Mucosa of stomach (tissue), 1 donor: ENCODE results near the gene RAB4B.
"Not testable (repeated sequence)": the region's sequence is repeated elsewhere in the genome, so short reads cannot be mapped to it uniquely, and the experiment has no call there.

Source experiments
- H3K27me3 ChIP-seq: one replicate; pipeline ENCODE4 v1.7.0; 2013; ENCODE audit warnings: mild to moderate bottlenecking, low read length; ENCODE audit not compliant: control insufficient read depth, insufficient read depth
- H3K36me3 ChIP-seq: one replicate; pipeline ENCODE4 v1.7.0; 2013; ENCODE audit warnings: low read length; ENCODE audit not compliant: control insufficient read depth, insufficient read depth
- H3K4me1 ChIP-seq: one replicate; pipeline ENCODE4 v1.7.0; 2013; ENCODE audit warnings: mild to moderate bottlenecking, low read length; ENCODE audit not compliant: control insufficient read depth, insufficient read depth
- H3K4me3 ChIP-seq: one replicate; pipeline ENCODE4 v1.7.0; 2013; ENCODE audit warnings: low read length
- H3K9ac ChIP-seq: one replicate; pipeline ENCODE4 v1.7.0; 2013; ENCODE audit warnings: mild to moderate bottlenecking, low read length, moderate library complexity
- H3K9me3 ChIP-seq: one replicate; pipeline ENCODE4 v1.7.0; 2013; ENCODE audit warnings: mild to moderate bottlenecking, low read length, moderate library complexity; ENCODE audit not compliant: control insufficient read depth
- donor health status: Pancreatic carcinoma.

Gene RAB4B

GRCh38 chr19:40809358-40810086 is 31.5 kb downstream of the RAB4B start:
- Histone ChIP-seq H3K9me3 (no peaks in the 10 kb centered on the region), H3K36me3 (peaks cover 16% of the 10 kb centered on the region), H3K4me3 (no peak overlapping the region), H3K27me3 (peaks cover 4% of the 10 kb centered on the region), H3K9ac (no peak overlapping the region), H3K4me1 (peaks cover 41% of the 10 kb centered on the region)

GRCh38 chr19:40810160-40810559 is 32.1 kb downstream of the RAB4B start:
- Histone ChIP-seq H3K4me1 (peaks cover 34% of the 10 kb centered on the region), H3K9me3 (no peaks in the 10 kb centered on the region), H3K27me3 (peaks cover 4% of the 10 kb centered on the region), H3K36me3 (peaks cover 16% of the 10 kb centered on the region), H3K4me3 (no peak overlapping the region), H3K9ac (peak overlapping the region; percentile 22)

- H3K27me3 ChIP-seq, H3K4me3 ChIP-seq, H3K9me3 ChIP-seq: not testable (repeated sequence)
- peak overlapping the region; percentile 47 for H3K9ac ChIP-seq
- H3K36me3 ChIP-seq, result peaks cover 16% of the 10 kb centered on the region
- peaks cover 28% of the 10 kb centered on the region for H3K4me1 ChIP-seq
Measured at GRCh38 chr19:40810649-40811408, 32.8 kb downstream of the RAB4B start.

GRCh38 chr19:40811478-40812341 is 33.7 kb downstream of the RAB4B start:
- Histone ChIP-seq H3K9me3 (no peaks in the 10 kb centered on the region), H3K4me3 (no peak overlapping the region), H3K9ac (peak overlapping the region; percentile 47), H3K36me3 (peaks cover 16% of the 10 kb centered on the region), H3K27me3 (peaks cover 4% of the 10 kb centered on the region), H3K4me1 (peaks cover 19% of the 10 kb centered on the region)

- H3K36me3 ChIP-seq, H3K9me3 ChIP-seq, H3K27me3 ChIP-seq, H3K4me3 ChIP-seq, H3K9ac ChIP-seq: not testable (repeated sequence)
- peaks cover 12% of the 10 kb centered on the region for H3K4me1 ChIP-seq
Measured at GRCh38 chr19:40812571-40812970, 34.5 kb downstream of the RAB4B start.

GRCh38 chr19:40813182-40813581 is 35.1 kb downstream of the RAB4B start:
- Histone ChIP-seq H3K36me3 (peaks cover 3% of the 10 kb centered on the region), H3K9me3 (no peaks in the 10 kb centered on the region), H3K9ac (no peak overlapping the region), H3K4me3 (no peak overlapping the region), H3K4me1 (peaks cover 14% of the 10 kb centered on the region), H3K27me3 (peaks cover 4% of the 10 kb centered on the region)

GRCh38 chr19:40815223-40815622 is 37.2 kb downstream of the RAB4B start:
- Histone ChIP-seq H3K4me1 (peaks cover 18% of the 10 kb centered on the region), H3K9ac (no peak overlapping the region), H3K4me3 (no peak overlapping the region), H3K27me3 (peaks cover 4% of the 10 kb centered on the region), H3K9me3 (no peaks in the 10 kb centered on the region), H3K36me3 (no peaks in the 10 kb centered on the region)

- not testable (repeated sequence) for H3K9ac ChIP-seq, H3K36me3 ChIP-seq, H3K9me3 ChIP-seq, H3K27me3 ChIP-seq, H3K4me3 ChIP-seq
- H3K4me1 ChIP-seq, result peaks cover 15% of the 10 kb centered on the region
Measured at GRCh38 chr19:40818480-40819399, 40.7 kb downstream of the RAB4B start.

- H3K36me3 ChIP-seq, H3K4me3 ChIP-seq, H3K9me3 ChIP-seq, H3K9ac ChIP-seq, H3K27me3 ChIP-seq: not testable (repeated sequence)
- peaks cover 19% of the 10 kb centered on the region for H3K4me1 ChIP-seq
Measured at GRCh38 chr19:40819479-40820234, 41.6 kb downstream of the RAB4B start.

GRCh38 chr19:40822161-40822560 is 44.1 kb downstream of the RAB4B start:
- H3K9me3 ChIP-seq, result no peaks in the 10 kb centered on the region
- H3K4me1 ChIP-seq, result peaks cover 19% of the 10 kb centered on the region
- H3K4me3 ChIP-seq, result no peak overlapping the region
- H3K27me3 ChIP-seq, result no peaks in the 10 kb centered on the region
- H3K36me3 ChIP-seq, result no peaks in the 10 kb centered on the region
- no peak overlapping the region for H3K9ac ChIP-seq
